ENCODE measurements around the gene PDLIM5. TPM values are rescaled to one million over a fixed set of nuclear protein-coding genes. Genes with fewer than 3 reads are reported as not detected.

Gene PDLIM5
- total and polyA plus RNA-seq, 5 experiments from 2014 or later, result 29.1 to 46.3 (median 33.6) TPM

GRCh38 chr4:94711635-94712034 lies 259.9 kb downstream of the PDLIM5 start:
- no peaks in the 10 kb centered on the region for H3K4me1 Mint-ChIP-seq
- no peak for DNase-seq
- H3K27me3 Mint-ChIP-seq, result peaks cover 0 to 11% (median under 1%) of the 10 kb centered on the region in 5 donors
- H3K4me3 Mint-ChIP-seq, result no peak overlapping the region
- POLR2A ChIA-PET, result no interaction called here
- no peak for ATAC-seq
- peaks cover 0 to 6% (median 0%) of the 10 kb centered on the region in 9 donors for H3K9me3 Mint-ChIP-seq
- H3K36me3 Mint-ChIP-seq, result no peaks in the 10 kb centered on the region
- H3K27ac Mint-ChIP-seq, result no peak overlapping the region

DNA sequence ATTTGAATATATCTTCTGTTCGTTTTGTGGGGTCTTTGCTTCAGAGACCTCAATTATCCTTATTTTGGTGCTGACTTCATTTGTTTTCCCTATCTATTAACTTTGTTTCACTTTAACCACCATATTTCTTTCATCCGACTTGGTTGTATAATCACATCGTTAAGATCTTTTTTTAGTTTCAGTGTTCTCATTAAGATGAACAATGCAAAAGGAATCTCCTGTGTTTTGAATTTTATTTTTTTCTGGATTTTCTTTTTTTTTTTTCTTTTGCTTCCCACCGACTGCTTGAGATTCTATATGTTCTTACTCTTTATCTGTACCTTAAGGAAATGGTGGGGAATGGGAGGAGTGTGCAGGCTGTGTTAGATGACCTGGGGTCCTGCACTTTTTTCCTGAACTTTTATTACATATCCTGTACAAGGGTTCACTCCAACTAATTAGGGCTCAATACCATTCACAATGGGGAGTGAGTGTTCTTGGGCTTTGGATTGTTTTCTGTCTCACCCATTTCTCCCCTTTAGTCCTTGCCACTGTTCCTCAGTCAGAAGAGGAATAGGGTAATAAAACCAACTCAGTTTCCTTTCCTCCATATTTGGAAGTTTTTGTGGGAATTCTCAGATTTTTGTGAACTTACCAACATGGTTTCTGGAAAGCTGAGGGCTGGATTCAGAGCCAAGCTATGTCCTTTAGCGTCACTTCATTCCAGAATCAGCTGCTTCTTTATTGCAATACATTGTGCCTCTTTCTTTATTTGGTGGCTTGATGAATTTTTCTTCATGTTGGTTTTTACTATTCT lies 262.8 kb downstream of the PDLIM5 start:
- H3K27me3 Mint-ChIP-seq, result peaks cover 0 to 11% (median 0%) of the 10 kb centered on the region in 5 donors

DNA sequence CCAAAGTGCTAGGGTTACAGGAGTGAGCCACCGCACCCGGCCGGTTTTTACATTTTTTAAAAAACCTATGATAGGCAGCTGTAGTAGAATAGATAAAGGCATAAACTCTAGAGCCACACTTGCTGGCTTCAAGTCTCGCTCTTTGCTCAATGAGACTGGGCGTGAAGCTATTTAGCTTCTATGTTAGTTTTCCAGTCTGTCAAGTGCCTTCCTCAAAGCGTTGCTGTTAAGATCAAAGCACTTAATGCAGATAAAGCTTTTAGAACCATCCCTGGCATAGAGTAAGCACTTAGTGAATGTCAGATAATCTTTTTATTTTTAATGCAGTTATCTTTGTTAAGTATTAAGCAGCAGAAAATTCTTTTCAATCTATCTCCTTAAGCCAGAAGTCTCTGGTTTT lies 264.0 kb downstream of the PDLIM5 start:
- H3K9me3 Mint-ChIP-seq, result peaks cover 0 to 3% (median 0%) of the 10 kb centered on the region in 9 donors
- H3K27ac Mint-ChIP-seq, result no peak overlapping the region
- POLR2A ChIA-PET, result no interaction called here
- no peaks in the 10 kb centered on the region for H3K36me3 Mint-ChIP-seq
- no peak for DNase-seq
- peaks cover 0 to 11% (median 0%) of the 10 kb centered on the region in 5 donors for H3K27me3 Mint-ChIP-seq
- H3K4me1 Mint-ChIP-seq, result no peaks in the 10 kb centered on the region
- no peak for ATAC-seq
- H3K4me3 Mint-ChIP-seq, result no peak overlapping the region

More for the DNA sequence above, 262.8 kb downstream of the PDLIM5 start:
- H3K36me3 Mint-ChIP-seq, result no peaks in the 10 kb centered on the region
- peak overlapping the region in 1 of 10 donors; percentile 67 for H3K27ac Mint-ChIP-seq
- ATAC-seq (no peak), DNase-seq (no peak)
- peaks cover 0 to 2% (median 0%) of the 10 kb centered on the region in 9 donors for H3K9me3 Mint-ChIP-seq
- no peak overlapping the region for H3K4me3 Mint-ChIP-seq
- H3K4me1 Mint-ChIP-seq, result no peaks in the 10 kb centered on the region
- POLR2A ChIA-PET, result no interaction called here

Other genes with a start within 250 kb of the PDLIM5 start
- 10 to 100 TPM; 30.4 to 33.0 TPM for gene SMARCAD1, start 244.1 kb upstream of the PDLIM5 start, total RNA-seq
- 10 to 100 TPM in 2 of 3 donors, 1 to 10 TPM in 1; 9.8 to 11.4 (median 10.3) TPM for gene SMARCAD1, start 244.1 kb upstream of the PDLIM5 start, polyA plus RNA-seq
- not detected for gene HPGDS, start 109.1 kb upstream of the PDLIM5 start, total RNA-seq
- under 1 TPM in 1 of 3 donors, not detected in 2; 0.11 TPM for gene HPGDS, start 109.1 kb upstream of the PDLIM5 start, polyA plus RNA-seq